KBM-7 (cell line): ENCODE measurements around the gene OPCML.

ENCODE experiments used
- DNase-seq: peaks from one replicate; pipeline ENCODE4 v3.0.0-alpha.2; 2015
- in situ Hi-C: fragments of 300-500 bp; cut with MboI; formaldehyde crosslinking; loops from 2 replicates; pipeline ENCODE4 v1.14.3; 2020; ENCODE audit warnings: low sequenced_read_pairs, low pct_unique_long_range_greater_than_20kb, mixed read lengths

The OPCML gene

DNA sequence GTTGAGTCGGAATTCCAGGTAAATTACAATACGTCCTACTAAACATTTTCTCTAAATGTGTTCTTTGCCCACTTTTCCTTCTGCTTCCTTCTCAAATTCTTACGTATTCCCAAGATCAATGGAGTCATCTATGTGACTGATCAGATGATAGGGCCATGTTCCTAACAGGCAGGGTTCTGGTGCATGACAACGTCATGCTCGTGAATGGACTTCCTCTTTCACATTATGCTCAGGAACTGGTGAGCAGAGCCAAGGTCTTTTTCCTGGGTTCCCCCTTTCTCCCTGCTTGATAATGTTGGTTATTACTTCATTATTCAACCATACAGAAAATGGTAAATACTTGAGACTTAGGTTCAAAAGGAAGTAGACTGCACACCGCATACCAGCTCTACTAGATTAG, 789.4 kb downstream of the OPCML start:
- in situ Hi-C loops, result no loop called here
- peak; percentile 1 for DNase-seq

- in situ Hi-C loops, result no loop called here
- no peak for DNase-seq
Observed at GRCh38 chr11:132734217-132734616, 798.1 kb downstream of the OPCML start.

DNA sequence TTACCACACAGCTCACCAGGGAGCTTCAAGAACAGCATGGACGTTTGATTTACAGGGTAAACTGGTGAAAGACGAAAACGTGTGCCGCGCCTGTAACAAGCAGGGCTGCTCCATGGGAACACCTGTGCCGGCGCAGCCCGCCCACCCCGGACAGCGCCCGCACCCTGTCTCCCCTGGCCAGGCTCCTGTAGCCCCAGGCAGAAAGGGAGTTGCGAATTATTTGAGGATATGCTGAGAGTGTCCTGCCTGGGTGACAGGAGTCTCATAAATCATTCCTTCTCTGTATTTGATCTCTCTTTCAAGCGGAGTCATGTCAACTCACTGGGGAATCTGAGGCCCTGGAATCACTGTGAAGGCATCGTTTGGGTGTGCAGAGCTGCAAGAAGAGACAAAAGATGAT, 804.3 kb downstream of the OPCML start:
- in situ Hi-C loops, result no loop called here
- no peak for DNase-seq

DNA sequence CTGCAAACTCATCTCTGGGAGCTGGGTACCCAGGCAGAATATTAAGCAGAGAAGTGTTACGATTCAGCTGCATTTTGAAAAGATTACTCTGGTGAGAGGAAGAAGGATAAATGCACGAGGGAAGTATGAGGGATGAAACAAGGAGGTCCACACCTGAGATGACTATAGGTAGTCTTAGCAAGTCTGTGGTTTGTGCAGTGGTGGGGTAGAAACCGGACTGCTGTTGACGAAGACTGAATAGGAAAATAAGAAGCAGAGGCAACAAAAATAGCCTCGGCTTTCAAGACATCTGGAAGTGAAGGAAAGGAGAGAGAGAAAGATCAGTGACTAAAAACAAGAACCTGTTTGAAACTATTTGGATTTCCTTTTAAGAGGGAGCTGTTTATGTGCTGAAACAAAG, 810.8 kb downstream of the OPCML start:
- no peak for DNase-seq
- in situ Hi-C loops, result no loop called here

- no peak for DNase-seq
- in situ Hi-C loops, result no loop called here
Observed at GRCh38 chr11:132719684-132720083, 812.6 kb downstream of the OPCML start.

DNA sequence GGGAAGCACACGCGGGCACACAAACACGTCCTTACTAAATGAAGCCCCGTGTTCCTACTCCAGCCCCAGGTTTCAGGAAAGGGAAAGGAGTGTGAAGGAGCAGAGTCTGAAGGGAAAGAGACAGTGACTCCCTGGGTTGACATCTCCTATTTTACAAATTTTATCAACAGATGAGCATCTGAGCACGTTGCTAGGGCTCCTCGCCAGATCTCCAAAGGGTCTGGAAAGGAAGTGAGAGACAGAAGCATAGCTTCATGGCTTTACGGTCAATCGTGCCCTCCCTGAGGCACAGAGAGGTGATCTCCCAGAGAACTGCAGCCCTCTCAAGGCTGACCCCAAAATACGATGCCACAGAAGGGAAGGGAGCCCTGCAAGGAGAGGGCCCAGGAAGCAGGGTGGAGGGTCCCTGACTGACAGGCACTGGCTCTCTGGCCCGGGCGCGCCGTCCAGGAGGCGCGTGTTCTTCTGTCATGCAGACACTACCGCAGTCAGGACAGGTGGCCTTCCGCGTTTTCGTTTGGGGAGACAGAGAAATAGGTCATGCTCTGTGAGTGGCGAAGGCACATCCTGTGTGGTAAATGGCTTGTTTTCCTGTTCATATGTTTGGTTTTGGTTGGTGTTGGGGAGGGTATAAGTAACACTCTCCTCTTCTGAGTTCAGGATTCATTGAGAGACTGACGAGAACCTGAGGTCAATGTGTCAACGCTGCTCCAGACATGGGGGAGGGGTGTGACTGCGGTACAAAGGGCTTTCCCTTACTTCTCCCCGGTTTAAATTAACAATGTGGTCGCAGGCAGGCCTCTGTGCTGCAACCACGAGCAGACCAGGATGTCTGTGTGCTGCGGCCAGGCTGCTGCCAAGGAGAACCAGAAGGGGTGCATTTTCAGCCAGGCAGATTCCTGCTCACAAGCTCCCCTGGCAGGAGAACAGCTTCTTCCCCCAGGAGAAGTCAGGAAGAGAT, 813.3 kb downstream of the OPCML start:
- no peak for DNase-seq
- in situ Hi-C loops, result no loop called here

DNA sequence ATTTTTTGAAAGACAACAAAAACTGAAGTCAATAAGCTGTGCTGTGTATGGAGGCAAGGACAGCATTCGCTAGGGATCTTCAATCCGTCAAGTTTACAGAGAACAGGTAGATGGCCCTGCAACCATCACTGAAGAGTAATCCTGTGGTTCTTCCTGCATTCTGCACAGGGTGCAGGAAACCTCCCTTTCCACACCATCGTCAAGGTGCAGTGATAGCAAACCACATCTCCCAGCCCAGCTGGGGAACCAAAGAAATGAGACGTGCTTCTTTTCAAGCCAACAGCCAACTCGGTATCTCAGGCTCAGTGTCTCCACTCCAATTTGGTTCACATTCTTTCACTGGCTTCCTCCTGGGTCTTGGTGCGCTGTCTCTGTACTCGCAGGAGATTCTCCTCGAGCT, 814.5 kb downstream of the OPCML start:
- in situ Hi-C loops, result no loop called here
- no peak for DNase-seq

- in situ Hi-C loops, result no loop called here
- no peak for DNase-seq
Observed at GRCh38 chr11:132716037-132716436, 816.3 kb downstream of the OPCML start.

DNA sequence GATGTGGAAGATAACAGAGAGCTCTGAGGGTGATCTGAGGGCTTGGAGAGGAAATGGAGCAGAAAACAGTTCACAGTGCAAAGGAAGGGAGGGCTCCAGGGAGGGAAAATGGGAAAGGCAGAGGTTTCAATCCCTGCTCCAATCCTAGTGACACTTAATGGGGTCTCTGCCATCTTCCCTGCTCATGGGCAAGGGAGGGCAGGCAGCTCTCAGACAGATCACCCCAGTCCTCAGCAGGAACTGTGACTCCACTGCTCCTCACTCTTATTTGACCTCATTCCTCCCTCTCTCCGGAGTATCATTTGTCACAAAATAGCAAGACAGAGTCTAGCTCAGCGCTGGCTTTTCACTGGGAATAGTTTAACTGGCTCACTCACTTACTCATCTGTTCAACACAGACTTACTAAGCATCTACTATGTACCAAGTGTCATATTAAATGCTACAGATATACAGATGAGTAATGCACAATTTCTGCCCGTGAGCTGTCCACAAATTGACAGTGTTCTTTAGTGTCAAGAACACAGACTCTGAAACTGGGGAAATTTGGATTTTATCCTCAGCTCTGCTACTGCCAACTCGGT, 817.4 kb downstream of the OPCML start:
- in situ Hi-C loops, result no loop called here

GRCh38 chr11:132712466-132712865, 819.8 kb downstream of the OPCML start:
- no peak for DNase-seq
- in situ Hi-C loops, result no loop called here

More for the DNA sequence above, 817.4 kb downstream of the OPCML start:
- no peak for DNase-seq

DNA sequence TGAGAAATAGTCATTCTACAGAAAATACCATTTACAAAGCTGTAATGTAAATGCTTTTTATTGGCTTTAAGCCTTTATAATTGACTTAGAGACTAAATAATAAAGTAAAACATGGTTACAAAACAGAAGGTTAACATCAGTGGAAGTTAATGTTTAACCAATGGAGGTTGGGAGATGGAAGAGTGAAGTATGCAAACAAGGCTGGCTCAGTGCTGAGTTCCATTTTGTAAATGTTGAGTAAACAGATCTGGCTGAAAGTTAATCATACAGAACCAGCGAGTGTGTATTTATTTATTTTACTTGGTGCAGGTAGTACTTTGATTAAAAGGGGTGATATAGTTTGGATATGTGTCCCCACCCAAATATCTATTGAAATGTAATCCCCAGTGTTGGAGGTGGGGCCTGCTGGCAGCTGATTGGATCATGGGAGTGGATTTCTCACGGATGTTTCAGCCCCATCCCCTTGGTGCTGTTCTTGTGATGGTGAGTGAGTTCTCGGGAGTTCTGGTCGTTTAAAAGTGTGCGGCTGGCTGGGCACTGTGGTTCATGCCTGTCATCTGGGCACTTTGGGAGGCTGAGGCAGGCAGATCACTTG, 827.4 kb downstream of the OPCML start:
- in situ Hi-C loops, result no loop called here
- no peak for DNase-seq

DNA sequence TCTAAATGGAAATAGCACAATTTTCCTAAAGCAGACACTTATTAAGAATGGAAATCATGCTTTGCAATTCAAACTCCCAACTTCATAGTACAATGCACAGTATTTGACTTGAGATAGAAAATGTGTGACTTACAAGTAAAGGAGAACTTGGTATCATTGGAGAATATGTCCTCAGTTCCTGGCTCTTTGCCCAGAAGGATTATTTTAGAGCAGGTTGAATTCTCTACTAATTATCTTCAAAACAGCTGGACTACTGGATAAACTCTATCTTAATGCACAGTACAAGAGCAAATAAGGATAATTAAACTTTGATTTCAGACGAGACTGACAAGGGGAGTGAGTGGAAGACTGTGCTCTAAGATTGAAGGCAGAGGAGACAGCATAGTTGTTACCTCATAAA, 839.4 kb downstream of the OPCML start:
- no peak for DNase-seq
- in situ Hi-C loops, result no loop called here

- in situ Hi-C loops, result no loop called here
- no peak for DNase-seq
Observed at GRCh38 chr11:132691848-132692550, 840.3 kb downstream of the OPCML start.

- DNase-seq, result no peak
- in situ Hi-C loops, result no loop called here
Observed at GRCh38 chr11:132686886-132687285, 845.4 kb downstream of the OPCML start.

DNA sequence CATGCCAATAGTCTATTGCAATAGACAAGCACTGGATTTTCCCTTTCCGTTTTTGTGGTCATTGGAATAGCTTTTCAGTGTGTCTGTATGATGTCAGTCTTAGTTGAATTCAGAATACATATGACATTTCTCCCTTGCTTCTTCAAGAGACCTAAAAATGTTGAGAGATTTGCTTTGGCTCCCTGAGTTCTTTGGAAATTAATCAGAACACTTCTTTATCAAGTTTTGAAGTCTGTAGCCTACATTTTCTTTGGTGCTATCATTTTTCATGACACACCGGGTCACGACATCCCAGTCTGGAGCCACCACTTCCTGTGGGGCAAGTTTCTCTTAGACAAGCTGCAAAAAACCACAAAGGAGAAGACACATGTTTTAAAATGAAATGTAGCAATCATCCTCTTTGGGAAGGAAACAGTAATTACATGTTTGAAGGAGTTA, 847.1 kb downstream of the OPCML start:
- in situ Hi-C loops, result no loop called here
- DNase-seq, result peak; percentile 17

DNA sequence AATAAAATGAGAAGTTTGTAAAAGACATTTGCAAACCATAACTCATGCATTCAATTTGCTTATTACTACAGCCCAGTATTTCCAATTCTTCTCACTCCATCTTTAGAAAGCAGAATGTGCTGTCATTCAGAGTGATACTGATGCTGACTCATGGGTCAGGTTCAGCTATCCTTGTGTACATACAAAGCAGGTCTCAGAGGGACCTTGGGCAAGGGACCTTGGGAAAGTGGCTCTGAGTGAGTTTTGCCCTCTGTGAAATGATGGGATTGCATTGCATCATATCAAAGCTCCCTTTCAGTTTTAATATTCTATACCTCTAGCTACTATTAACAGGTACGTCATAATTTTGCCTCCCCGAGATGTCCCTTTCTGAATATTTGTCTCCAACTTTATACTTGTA, 848.7 kb downstream of the OPCML start:
- no peak for DNase-seq
- in situ Hi-C loops, result no loop called here

DNA sequence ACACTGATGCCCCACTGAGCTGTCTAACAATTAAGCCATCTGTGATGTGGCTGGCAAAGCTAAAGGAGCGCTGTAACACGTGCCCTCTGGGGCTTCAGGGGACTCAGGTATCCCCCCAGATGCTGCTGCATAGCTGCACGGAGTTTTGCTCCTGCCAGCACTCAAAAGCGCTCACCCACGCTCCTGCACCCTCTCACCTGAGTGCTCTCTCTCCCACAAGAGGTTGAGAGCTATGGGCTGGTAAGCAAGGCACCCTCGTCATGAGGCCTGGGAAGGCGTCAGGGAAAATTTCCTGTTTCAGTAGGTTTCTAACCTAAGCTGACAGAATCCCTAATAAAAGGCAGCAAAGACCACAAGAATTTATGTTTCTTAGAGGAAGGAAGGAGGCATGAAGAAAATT, 850.3 kb downstream of the OPCML start:
- DNase-seq, result no peak
- in situ Hi-C loops, result no loop called here

DNA sequence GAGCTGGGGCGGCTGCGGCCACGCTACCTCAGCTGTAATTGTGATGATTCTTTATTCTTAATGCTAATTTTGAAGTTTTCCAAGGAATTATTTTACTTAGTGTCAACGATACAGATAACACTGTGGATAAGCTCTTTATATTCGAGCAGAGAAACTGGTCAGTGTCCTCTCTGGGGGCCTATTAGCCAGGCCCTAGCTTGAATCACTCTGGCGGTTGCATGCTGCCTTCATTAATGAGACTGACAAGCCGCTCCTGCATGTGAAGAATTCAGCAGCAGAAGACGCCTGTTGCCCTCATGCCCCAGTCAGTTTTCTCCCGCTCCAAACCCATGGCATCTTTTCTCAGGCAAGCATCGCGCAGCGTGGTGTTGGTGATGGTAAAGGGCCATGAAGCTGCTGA, 851.7 kb downstream of the OPCML start:
- in situ Hi-C loops, result no loop called here
- DNase-seq, result no peak

- peak; percentile 1 for DNase-seq
- in situ Hi-C loops, result no loop called here
Observed at GRCh38 chr11:132674151-132674550, 858.1 kb downstream of the OPCML start.
